ENCODE measurements around the gene ATXN10. TPM values are rescaled to one million over a fixed set of nuclear protein-coding genes. Genes with fewer than 3 reads are reported as not detected.

The ATXN10 gene
- total and polyA plus RNA-seq, 2 donors (not counting 1 experiment from before 2014, with no cell fraction given), result 164 to 350 TPM

- no peaks in the 10 kb centered on the region for H3K9me3 ChIP-seq (ENCODE audit: control insufficient read depth, insufficient read depth, low read depth, low read length)
- no peak overlapping the region for H3K27ac ChIP-seq (ENCODE audit: insufficient read depth, low read length)
- DNase-seq (ENCODE audit: low read depth in 2 of 2), result peak; percentile 28 to 73
- no peaks in the 10 kb centered on the region for H4K20me1 ChIP-seq (ENCODE audit: control insufficient read depth, extremely low read depth, insufficient read depth, low read length)
- H3K27me3 ChIP-seq (ENCODE audit: control insufficient read depth, insufficient read depth, low read length), result no peaks in the 10 kb centered on the region
- no peak overlapping the region for H2AFZ ChIP-seq (ENCODE audit: low read length)
- TF ChIP-seq EZH2 (IDR thresholded peaks at IDR 0.05; ENCODE audit: low read length, missing control alignments) (no peak), CTCF (conservative IDR thresholded peaks at IDR 0.05 in 1 of 2, IDR thresholded peaks at IDR 0.05 in 1 of 2; ENCODE audit: low read depth in 1 of 2, low read length in 2 of 2) (no peak)
- H3K36me3 ChIP-seq (ENCODE audit: control insufficient read depth, insufficient read depth, low read length), result peaks cover 6% of the 10 kb centered on the region
- H3K4me1 ChIP-seq (ENCODE audit: control insufficient read depth, extremely low read depth, insufficient read depth, low read length), result peaks cover 18% of the 10 kb centered on the region
- no peak overlapping the region for H3K4me3 ChIP-seq (replicated peaks in 1 of 4; ENCODE audit: control extremely low read depth in 1 of 4, insufficient read depth in 1 of 4, low read depth in 3 of 4, low read length in 4 of 4)
- peaks cover 41% of the 10 kb centered on the region for H3K79me2 ChIP-seq (ENCODE audit: control insufficient read depth, insufficient read depth, low read length)
- no peak overlapping the region for H3K9ac ChIP-seq (ENCODE audit: insufficient read depth, low read length)
- H3K4me2 ChIP-seq (ENCODE audit: extremely low read depth, insufficient read depth, low read length), result no peak overlapping the region
These were observed 20.9 kb downstream of the ATXN10 start for GRCh38 chr22:45692549-45692948.

DNA sequence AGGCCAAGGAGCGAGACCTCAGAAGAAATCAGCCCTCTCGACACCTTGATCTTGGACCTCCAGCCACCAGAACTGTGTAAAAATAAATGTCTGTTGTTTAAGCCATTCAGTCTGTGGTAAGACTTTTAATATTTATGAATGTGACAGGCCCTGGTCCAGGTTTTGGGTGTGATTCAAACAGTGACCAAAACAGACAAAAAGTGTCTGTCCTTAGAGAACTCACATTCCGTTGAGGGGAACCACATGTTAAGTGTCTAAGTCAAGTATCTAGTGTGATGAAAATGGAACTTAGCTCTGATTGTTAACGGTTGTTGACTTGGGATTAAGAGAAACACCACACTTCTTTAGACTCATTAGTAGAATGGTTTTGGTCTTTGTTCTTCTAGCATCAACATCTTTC, 22.2 kb downstream of the ATXN10 start:
- no peak for TF ChIP-seq EZH2 (IDR thresholded peaks at IDR 0.05; ENCODE audit: low read length, missing control alignments)
- no peak for TF ChIP-seq CTCF (conservative IDR thresholded peaks at IDR 0.05 in 1 of 2, IDR thresholded peaks at IDR 0.05 in 1 of 2; ENCODE audit: low read depth in 1 of 2, low read length in 2 of 2)
- no peak overlapping the region for H3K27ac ChIP-seq (ENCODE audit: insufficient read depth, low read length)
- no peak overlapping the region for H3K4me2 ChIP-seq (ENCODE audit: extremely low read depth, insufficient read depth, low read length)
- H3K4me3 ChIP-seq (replicated peaks in 1 of 4; ENCODE audit: control extremely low read depth in 1 of 4, insufficient read depth in 1 of 4, low read depth in 3 of 4, low read length in 4 of 4), result no peak overlapping the region
- no peak overlapping the region for H3K9ac ChIP-seq (ENCODE audit: insufficient read depth, low read length)
- peaks cover 43% of the 10 kb centered on the region for H3K79me2 ChIP-seq (ENCODE audit: control insufficient read depth, insufficient read depth, low read length)
- no peaks in the 10 kb centered on the region for H3K9me3 ChIP-seq (ENCODE audit: control insufficient read depth, insufficient read depth, low read depth, low read length)
- H3K4me1 ChIP-seq (ENCODE audit: control insufficient read depth, extremely low read depth, insufficient read depth, low read length), result peaks cover 17% of the 10 kb centered on the region
- H3K36me3 ChIP-seq (ENCODE audit: control insufficient read depth, insufficient read depth, low read length), result peaks cover 6% of the 10 kb centered on the region
- no peaks in the 10 kb centered on the region for H4K20me1 ChIP-seq (ENCODE audit: control insufficient read depth, extremely low read depth, insufficient read depth, low read length)
- no peak overlapping the region for H2AFZ ChIP-seq (ENCODE audit: low read length)
- no peak for DNase-seq (ENCODE audit: low read depth in 2 of 2)
- H3K27me3 ChIP-seq (ENCODE audit: control insufficient read depth, insufficient read depth, low read length), result no peaks in the 10 kb centered on the region

DNA sequence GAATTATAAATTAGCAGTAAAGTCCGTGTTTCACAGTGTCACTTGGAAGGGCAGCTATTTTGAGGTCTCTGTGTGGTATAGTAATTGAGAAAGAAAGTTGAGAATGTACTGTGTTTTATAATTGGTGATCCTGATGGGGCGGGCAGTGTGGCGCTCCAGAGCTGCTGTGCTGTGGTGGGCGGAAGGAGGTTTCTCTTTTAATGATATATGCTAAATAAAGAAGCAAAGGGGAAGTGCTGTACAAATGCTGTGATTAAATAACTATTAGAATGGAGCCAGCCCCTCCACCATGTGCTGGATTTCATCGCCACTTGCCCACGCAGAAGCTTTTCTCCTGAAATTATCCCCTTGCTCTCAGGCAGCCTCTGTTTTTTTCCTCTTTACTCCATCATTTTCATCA, 24.6 kb downstream of the ATXN10 start:
- Histone ChIP-seq H3K4me1 (ENCODE audit: control insufficient read depth, extremely low read depth, insufficient read depth, low read length) (peaks cover 9% of the 10 kb centered on the region), H3K9ac (ENCODE audit: insufficient read depth, low read length) (no peak overlapping the region), H3K4me3 (replicated peaks in 1 of 4; ENCODE audit: control extremely low read depth in 1 of 4, insufficient read depth in 1 of 4, low read depth in 3 of 4, low read length in 4 of 4) (no peak overlapping the region), H2AFZ (ENCODE audit: low read length) (no peak overlapping the region), H3K9me3 (ENCODE audit: control insufficient read depth, insufficient read depth, low read depth, low read length) (no peaks in the 10 kb centered on the region), H3K27me3 (ENCODE audit: control insufficient read depth, insufficient read depth, low read length) (no peaks in the 10 kb centered on the region), H3K36me3 (ENCODE audit: control insufficient read depth, insufficient read depth, low read length) (peaks cover 6% of the 10 kb centered on the region), H4K20me1 (ENCODE audit: control insufficient read depth, extremely low read depth, insufficient read depth, low read length) (no peaks in the 10 kb centered on the region), H3K27ac (ENCODE audit: insufficient read depth, low read length) (no peak overlapping the region), H3K79me2 (ENCODE audit: control insufficient read depth, insufficient read depth, low read length) (peaks cover 22% of the 10 kb centered on the region), H3K4me2 (ENCODE audit: extremely low read depth, insufficient read depth, low read length) (no peak overlapping the region)
- TF ChIP-seq EZH2 (IDR thresholded peaks at IDR 0.05; ENCODE audit: low read length, missing control alignments), result no peak
- no peak for TF ChIP-seq CTCF (conservative IDR thresholded peaks at IDR 0.05 in 1 of 2, IDR thresholded peaks at IDR 0.05 in 1 of 2; ENCODE audit: low read depth in 1 of 2, low read length in 2 of 2)
- DNase-seq (ENCODE audit: low read depth in 2 of 2), result no peak

Data from fibroblast of lung (primary cell).